HepG2 (cell line): ENCODE results near the gene RNF126. TPM values are rescaled to one million over a fixed set of nuclear protein-coding genes. Genes with fewer than 3 reads are reported as not detected.

Source experiments
- ETV5 ChIP-seq: IDR thresholded peaks from 2 replicates; pipeline ENCODE4 v1.6.1; 2018; ENCODE audit warnings: missing biosample characterization, missing genetic modification reagents, inconsistent platforms, borderline replicate concordance
- HDAC2 ChIP-seq: sonication (generic); formaldehyde crosslinking; IDR thresholded peaks from 2 replicates; pipeline ENCODE4 v1.4.0; 2020; ENCODE audit warnings: missing genetic modification reagents
- HNRNPL ChIP-seq: fragments of 200-400 bp; formaldehyde crosslinking; IDR thresholded peaks from 2 replicates; pipeline ENCODE4 v1.6.1; 2017; ENCODE audit warnings: mild to moderate bottlenecking, low read depth, low read length
- MED1 ChIP-seq: sonication (generic); formaldehyde crosslinking; IDR thresholded peaks from 2 replicates; pipeline ENCODE4 v1.4.0; 2020; ENCODE audit warnings: missing genetic modification reagents
- NCOA2 ChIP-seq: sonication (generic); formaldehyde crosslinking; IDR thresholded peaks from 2 replicates; pipeline ENCODE4 v1.8.0; 2022; ENCODE audit warnings: inconsistent platforms
- PITX1 ChIP-seq: sonication (generic); formaldehyde crosslinking; IDR thresholded peaks from 2 replicates; pipeline ENCODE4 v1.5.1; 2020; ENCODE audit warnings: mild to moderate bottlenecking, missing genetic modification reagents
- SP2 ChIP-seq: sonication (generic); formaldehyde crosslinking; IDR thresholded peaks from 2 replicates; pipeline ENCODE4 v1.5.1; 2020; ENCODE audit warnings: mild to moderate bottlenecking, missing genetic modification reagents
- YEATS2 ChIP-seq: sonication (generic); formaldehyde crosslinking; IDR thresholded peaks from 2 replicates; pipeline ENCODE4 v1.4.0; 2020; ENCODE audit warnings: missing genetic modification reagents, borderline replicate concordance
- ZNF296 ChIP-seq: sonication (generic); formaldehyde crosslinking; conservative IDR thresholded peaks from 2 replicates; pipeline ENCODE4 v1.5.0; 2020; ENCODE audit warnings: mild to moderate bottlenecking, missing genetic modification reagents
- polyA plus RNA-seq, 8 experiments: library from polyadenylated mRNA; depleted of rRNA in 3 of 8; stranded (reverse) in 7 of 8; unstranded in 1 of 8; fragments of >200 nt; fragmentation: Illumina TruSeq in 4 of 8; extraction: Trizol in 4 of 8; gene quantifications; 2 replicates each; pipeline versions ENCODE4 v1.2.1 to v1.2.3, GENCODE V29; 2011 to 2016; ENCODE audit warnings: low read depth in 4 of 8, missing spikeins in 1 of 8, mixed read lengths in 1 of 8; ENCODE audit not compliant: insufficient read depth in 1 of 8
- total RNA-seq, 5 experiments: library from RNA; depleted of rRNA; stranded (reverse); fragments of >200 nt; fragmentation: Illumina TruSeq; extraction: Trizol; gene quantifications; 2 replicates each; pipeline ENCODE4 v1.2.3, GENCODE V29; 2016; ENCODE audit warnings: low read depth in 1 of 5
- TF ChIP-seq, protein P1 (sequence below): IDR thresholded peaks from 2 replicates; pipeline ENCODE4 v1.6.1; 2016; ENCODE audit warnings: low read depth, missing genetic modification reagents, missing compliant biosample characterization
- TF ChIP-seq, protein P2 (sequence below): sonication (generic); formaldehyde crosslinking; IDR thresholded peaks from 2 replicates; pipeline ENCODE4 v1.4.0; 2020; ENCODE audit warnings: missing genetic modification reagents, borderline replicate concordance
- TF ChIP-seq, protein P3 (sequence below): sonication (generic); formaldehyde crosslinking; IDR thresholded peaks from 2 replicates; pipeline ENCODE4 v1.4.0; 2020; ENCODE audit warnings: missing genetic modification reagents
- TF ChIP-seq, protein P4 (sequence below): IDR thresholded peaks from 2 replicates; pipeline ENCODE4 v1.6.1; 2016; ENCODE audit warnings: mild to moderate bottlenecking
- TF ChIP-seq, protein P5 (sequence below): fragments of 450-650 bp; IDR thresholded peaks from 2 replicates; pipeline ENCODE4 v1.6.1; 2017

Gene RNF126
- total and polyA plus RNA-seq, 2 of the 13 experiments (the other 11 are each of a cell fraction or from before 2014, with no cell fraction given) = 23.2 to 34.0 TPM

DNA sequence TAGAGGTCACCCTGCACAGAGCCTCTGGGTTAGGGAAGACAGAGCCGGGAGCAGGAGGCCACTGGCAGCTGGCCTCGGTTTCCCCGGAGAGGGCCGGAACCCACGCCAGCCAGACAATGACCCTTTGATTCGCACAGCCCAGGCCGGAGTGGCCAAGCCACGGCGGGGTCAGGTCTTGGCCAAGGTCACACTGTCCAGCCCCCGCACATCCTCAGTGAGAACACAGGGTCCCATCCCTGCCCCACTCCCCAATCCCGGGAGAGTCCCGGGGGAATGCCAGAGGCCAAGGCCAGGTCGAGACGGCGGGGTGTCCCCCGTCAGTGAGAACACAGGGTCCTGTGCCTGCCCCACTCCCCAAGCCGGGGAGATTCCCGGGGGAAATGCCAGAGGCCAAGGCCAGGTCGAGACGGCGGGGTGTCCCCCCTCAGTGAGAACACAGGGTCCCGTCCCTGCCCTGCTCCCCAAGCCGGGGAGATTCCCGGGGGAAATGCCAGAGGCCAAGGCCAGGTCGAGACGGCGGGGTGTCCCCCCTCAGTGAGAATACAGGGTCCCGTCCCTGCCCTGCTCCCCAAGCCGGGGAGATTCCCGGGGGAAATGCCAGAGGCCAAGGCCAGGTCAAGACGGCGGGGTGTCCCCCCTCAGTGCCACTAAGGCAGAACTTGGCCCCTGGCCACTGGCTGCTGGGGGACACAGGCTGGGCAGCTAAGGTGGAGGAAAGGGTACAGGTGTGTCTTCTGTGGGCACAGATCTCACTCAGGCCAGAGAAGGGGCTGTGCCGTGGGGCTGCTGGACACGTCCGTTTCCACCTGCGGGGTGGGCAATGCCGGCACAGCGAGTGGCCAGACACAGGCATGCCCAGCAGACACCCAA is 11.5 kb upstream of the RNF126 start (continued):
- TF ChIP-seq YEATS2 (CRISPR knock-in tag) = no peak
- TF ChIP-seq HDAC2 = peak; percentile 56; the same call in 1 of the 2 replicates
- peak; percentile 53; the same call in 1 of the 2 replicates for TF ChIP-seq NCOA2 (CRISPR knock-in tag)
- TF ChIP-seq, protein P1, sequence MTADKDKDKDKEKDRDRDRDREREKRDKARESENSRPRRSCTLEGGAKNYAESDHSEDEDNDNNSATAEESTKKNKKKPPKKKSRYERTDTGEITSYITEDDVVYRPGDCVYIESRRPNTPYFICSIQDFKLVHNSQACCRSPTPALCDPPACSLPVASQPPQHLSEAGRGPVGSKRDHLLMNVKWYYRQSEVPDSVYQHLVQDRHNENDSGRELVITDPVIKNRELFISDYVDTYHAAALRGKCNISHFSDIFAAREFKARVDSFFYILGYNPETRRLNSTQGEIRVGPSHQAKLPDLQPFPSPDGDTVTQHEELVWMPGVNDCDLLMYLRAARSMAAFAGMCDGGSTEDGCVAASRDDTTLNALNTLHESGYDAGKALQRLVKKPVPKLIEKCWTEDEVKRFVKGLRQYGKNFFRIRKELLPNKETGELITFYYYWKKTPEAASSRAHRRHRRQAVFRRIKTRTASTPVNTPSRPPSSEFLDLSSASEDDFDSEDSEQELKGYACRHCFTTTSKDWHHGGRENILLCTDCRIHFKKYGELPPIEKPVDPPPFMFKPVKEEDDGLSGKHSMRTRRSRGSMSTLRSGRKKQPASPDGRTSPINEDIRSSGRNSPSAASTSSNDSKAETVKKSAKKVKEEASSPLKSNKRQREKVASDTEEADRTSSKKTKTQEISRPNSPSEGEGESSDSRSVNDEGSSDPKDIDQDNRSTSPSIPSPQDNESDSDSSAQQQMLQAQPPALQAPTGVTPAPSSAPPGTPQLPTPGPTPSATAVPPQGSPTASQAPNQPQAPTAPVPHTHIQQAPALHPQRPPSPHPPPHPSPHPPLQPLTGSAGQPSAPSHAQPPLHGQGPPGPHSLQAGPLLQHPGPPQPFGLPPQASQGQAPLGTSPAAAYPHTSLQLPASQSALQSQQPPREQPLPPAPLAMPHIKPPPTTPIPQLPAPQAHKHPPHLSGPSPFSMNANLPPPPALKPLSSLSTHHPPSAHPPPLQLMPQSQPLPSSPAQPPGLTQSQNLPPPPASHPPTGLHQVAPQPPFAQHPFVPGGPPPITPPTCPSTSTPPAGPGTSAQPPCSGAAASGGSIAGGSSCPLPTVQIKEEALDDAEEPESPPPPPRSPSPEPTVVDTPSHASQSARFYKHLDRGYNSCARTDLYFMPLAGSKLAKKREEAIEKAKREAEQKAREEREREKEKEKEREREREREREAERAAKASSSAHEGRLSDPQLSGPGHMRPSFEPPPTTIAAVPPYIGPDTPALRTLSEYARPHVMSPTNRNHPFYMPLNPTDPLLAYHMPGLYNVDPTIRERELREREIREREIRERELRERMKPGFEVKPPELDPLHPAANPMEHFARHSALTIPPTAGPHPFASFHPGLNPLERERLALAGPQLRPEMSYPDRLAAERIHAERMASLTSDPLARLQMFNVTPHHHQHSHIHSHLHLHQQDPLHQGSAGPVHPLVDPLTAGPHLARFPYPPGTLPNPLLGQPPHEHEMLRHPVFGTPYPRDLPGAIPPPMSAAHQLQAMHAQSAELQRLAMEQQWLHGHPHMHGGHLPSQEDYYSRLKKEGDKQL = no peak
- TF ChIP-seq, protein P2, sequence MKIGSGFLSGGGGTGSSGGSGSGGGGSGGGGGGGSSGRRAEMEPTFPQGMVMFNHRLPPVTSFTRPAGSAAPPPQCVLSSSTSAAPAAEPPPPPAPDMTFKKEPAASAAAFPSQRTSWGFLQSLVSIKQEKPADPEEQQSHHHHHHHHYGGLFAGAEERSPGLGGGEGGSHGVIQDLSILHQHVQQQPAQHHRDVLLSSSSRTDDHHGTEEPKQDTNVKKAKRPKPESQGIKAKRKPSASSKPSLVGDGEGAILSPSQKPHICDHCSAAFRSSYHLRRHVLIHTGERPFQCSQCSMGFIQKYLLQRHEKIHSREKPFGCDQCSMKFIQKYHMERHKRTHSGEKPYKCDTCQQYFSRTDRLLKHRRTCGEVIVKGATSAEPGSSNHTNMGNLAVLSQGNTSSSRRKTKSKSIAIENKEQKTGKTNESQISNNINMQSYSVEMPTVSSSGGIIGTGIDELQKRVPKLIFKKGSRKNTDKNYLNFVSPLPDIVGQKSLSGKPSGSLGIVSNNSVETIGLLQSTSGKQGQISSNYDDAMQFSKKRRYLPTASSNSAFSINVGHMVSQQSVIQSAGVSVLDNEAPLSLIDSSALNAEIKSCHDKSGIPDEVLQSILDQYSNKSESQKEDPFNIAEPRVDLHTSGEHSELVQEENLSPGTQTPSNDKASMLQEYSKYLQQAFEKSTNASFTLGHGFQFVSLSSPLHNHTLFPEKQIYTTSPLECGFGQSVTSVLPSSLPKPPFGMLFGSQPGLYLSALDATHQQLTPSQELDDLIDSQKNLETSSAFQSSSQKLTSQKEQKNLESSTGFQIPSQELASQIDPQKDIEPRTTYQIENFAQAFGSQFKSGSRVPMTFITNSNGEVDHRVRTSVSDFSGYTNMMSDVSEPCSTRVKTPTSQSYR (CRISPR knock-in tag) = peak; percentile 8; the same call in 1 of the 2 replicates
- 0 out of 2 replicates have a peak, but pooled peaks have one; percentile 13 for TF ChIP-seq HNRNPL
- no peak for TF ChIP-seq SP2 (CRISPR knock-in tag)
- TF ChIP-seq, protein P3, sequence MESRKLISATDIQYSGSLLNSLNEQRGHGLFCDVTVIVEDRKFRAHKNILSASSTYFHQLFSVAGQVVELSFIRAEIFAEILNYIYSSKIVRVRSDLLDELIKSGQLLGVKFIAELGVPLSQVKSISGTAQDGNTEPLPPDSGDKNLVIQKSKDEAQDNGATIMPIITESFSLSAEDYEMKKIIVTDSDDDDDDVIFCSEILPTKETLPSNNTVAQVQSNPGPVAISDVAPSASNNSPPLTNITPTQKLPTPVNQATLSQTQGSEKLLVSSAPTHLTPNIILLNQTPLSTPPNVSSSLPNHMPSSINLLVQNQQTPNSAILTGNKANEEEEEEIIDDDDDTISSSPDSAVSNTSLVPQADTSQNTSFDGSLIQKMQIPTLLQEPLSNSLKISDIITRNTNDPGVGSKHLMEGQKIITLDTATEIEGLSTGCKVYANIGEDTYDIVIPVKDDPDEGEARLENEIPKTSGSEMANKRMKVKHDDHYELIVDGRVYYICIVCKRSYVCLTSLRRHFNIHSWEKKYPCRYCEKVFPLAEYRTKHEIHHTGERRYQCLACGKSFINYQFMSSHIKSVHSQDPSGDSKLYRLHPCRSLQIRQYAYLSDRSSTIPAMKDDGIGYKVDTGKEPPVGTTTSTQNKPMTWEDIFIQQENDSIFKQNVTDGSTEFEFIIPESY (CRISPR knock-in tag) = no peak
- peak; percentile 29; the same call in 1 of the 2 replicates for TF ChIP-seq MED1 (CRISPR knock-in tag)
- TF ChIP-seq, protein P4, sequence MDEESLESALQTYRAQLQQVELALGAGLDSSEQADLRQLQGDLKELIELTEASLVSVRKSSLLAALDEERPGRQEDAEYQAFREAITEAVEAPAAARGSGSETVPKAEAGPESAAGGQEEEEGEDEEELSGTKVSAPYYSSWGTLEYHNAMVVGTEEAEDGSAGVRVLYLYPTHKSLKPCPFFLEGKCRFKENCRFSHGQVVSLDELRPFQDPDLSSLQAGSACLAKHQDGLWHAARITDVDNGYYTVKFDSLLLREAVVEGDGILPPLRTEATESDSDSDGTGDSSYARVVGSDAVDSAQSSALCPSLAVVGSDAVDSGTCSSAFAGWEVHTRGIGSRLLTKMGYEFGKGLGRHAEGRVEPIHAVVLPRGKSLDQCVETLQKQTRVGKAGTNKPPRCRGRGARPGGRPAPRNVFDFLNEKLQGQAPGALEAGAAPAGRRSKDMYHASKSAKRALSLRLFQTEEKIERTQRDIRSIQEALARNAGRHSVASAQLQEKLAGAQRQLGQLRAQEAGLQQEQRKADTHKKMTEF (CRISPR knock-in tag) = no peak
- 0 out of 2 replicates have a peak, but pooled peaks have one; percentile 19 for TF ChIP-seq ETV5 (CRISPR knock-in tag)
- TF ChIP-seq, protein P5, sequence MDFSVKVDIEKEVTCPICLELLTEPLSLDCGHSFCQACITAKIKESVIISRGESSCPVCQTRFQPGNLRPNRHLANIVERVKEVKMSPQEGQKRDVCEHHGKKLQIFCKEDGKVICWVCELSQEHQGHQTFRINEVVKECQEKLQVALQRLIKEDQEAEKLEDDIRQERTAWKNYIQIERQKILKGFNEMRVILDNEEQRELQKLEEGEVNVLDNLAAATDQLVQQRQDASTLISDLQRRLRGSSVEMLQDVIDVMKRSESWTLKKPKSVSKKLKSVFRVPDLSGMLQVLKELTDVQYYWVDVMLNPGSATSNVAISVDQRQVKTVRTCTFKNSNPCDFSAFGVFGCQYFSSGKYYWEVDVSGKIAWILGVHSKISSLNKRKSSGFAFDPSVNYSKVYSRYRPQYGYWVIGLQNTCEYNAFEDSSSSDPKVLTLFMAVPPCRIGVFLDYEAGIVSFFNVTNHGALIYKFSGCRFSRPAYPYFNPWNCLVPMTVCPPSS = no peak
- TF ChIP-seq ZNF296 (CRISPR knock-in tag) = no peak
- TF ChIP-seq PITX1 = peak; percentile 38; the same call in 1 of the 2 replicates
